PC-9 (cell line): ENCODE measurements around the gene ALOXE3. TPM values are rescaled to one million over a fixed set of nuclear protein-coding genes. Genes with fewer than 3 reads are reported as not detected.

Experiments used
- BruUV-seq: library from RNA; stranded (reverse); fragments of 400-500 nt; replicated peaks from 2 replicates; lab custom pipeline; 2021; lab: Mats Ljungman, UMichigan
- CTCF ChIA-PET: fragments of 300-600 bp; sonication (Branson Sonifier 250); formaldehyde crosslinking; loops from one replicate; lab custom pipeline; 2022; ENCODE audit warnings: antibody characterized with exemption; lab: Charles Lee
- POLR2A ChIA-PET: fragments of 300-600 bp; sonication (Branson Sonifier 250); formaldehyde crosslinking; loops from one replicate; lab custom pipeline; 2022; ENCODE audit warnings: antibody characterized with exemption; ENCODE audit not compliant: unreplicated experiment; lab: Charles Lee
- DNase-seq, 2 experiments: peaks; one replicate each; pipeline versions ENCODE4 v3.0.0 to v3.0.0-alpha.2; 2015 to 2022; ENCODE audit warnings: mixed read lengths in 1 of 2
- H2AFZ ChIP-seq: fragments of 200-600 bp; sonication (generic); 2 replicates; pipeline ENCODE4 v1.8.1; 2017; ENCODE audit warnings: antibody characterized with exemption
- H3F3A ChIP-seq: fragments of 200-600 bp; sonication (generic); 2 replicates; pipeline ENCODE4 v1.8.1; 2017; ENCODE audit warnings: antibody characterized with exemption, mild to moderate bottlenecking, low read depth; ENCODE audit not compliant: insufficient read depth
- H3K27ac ChIP-seq: fragments of 200-600 bp; sonication (generic); 2 replicates; pipeline ENCODE4 v1.6.1; 2016; ENCODE audit warnings: mixed run types
- H3K27me3 ChIP-seq: fragments of 200-600 bp; sonication (generic); 2 replicates; pipeline ENCODE4 v1.6.1; 2016; ENCODE audit warnings: low read depth, mixed run types; ENCODE audit not compliant: insufficient read depth
- H3K36me3 ChIP-seq: fragments of 200-600 bp; sonication (generic); 2 replicates; pipeline ENCODE4 v1.6.1; 2016; ENCODE audit warnings: low read depth, mixed run types
- H3K4me1 ChIP-seq: fragments of 200-600 bp; sonication (generic); replicated peaks from 2 replicates; pipeline ENCODE4 v1.6.1; 2016; ENCODE audit warnings: mixed run types; ENCODE audit not compliant: insufficient read depth
- H3K4me2 ChIP-seq: fragments of 200-600 bp; sonication (generic); 2 replicates; pipeline ENCODE4 v1.6.1; 2017; ENCODE audit warnings: mixed run types
- H3K4me3 ChIP-seq: fragments of 200-600 bp; sonication (generic); 2 replicates; pipeline ENCODE4 v1.6.1; 2016; ENCODE audit warnings: mixed run types
- H3K79me2 ChIP-seq: fragments of 200-600 bp; sonication (generic); 2 replicates; pipeline ENCODE4 v1.6.1; 2017; ENCODE audit warnings: low read depth, mixed run types
- H3K9me2 ChIP-seq: fragments of 200-600 bp; sonication (generic); 2 replicates; pipeline ENCODE4 v1.8.1; 2017; ENCODE audit warnings: mild to moderate bottlenecking; ENCODE audit not compliant: insufficient read depth
- H3K9me3 ChIP-seq: fragments of 200-600 bp; sonication (generic); 2 replicates; pipeline ENCODE4 v1.8.1; 2016; ENCODE audit warnings: low read depth; ENCODE audit not compliant: insufficient read depth
- H4K20me1 ChIP-seq: fragments of 200-600 bp; sonication (generic); 2 replicates; pipeline ENCODE4 v1.8.1; 2017; ENCODE audit not compliant: insufficient read depth
- EZH2 ChIP-seq: fragments of 200-600 bp; sonication (generic); IDR thresholded peaks from 2 replicates; pipeline ENCODE4 v1.8.0; 2017; ENCODE audit warnings: antibody characterized with exemption, low read depth
- intact Hi-C: fragments of 100-400 bp; cut with micrococcal nuclease; formaldehyde crosslinking; loops from one replicate; pipeline ENCODE4 v1.10.0; 2022; ENCODE audit not compliant: unreplicated experiment
- total RNA-seq: library from RNA; stranded (reverse); gene quantifications from 2 replicates; pipeline ENCODE4 v1.2.3, GENCODE V29; 2021
- TF ChIP-seq, protein P1 (sequence below): fragments of 200-600 bp; sonication (generic); conservative IDR thresholded peaks from 2 replicates; pipeline ENCODE4 v1.6.1; 2017; ENCODE audit warnings: mixed run types, antibody characterized with exemption, mild to moderate bottlenecking, moderate library complexity

The ALOXE3 gene
- total RNA-seq, 1 experiment from 2014 or later, result 1.4 TPM

- H2AFZ ChIP-seq, result no peak overlapping the region
- H3K9me3 ChIP-seq, result no peaks in the 10 kb centered on the region
- no peaks in the 10 kb centered on the region for H3K79me2 ChIP-seq
- H3K4me1 ChIP-seq, result no peaks in the 10 kb centered on the region
- intact Hi-C loops, result loop anchor here (10.0 kb wide), 1 partner anchor 1456 kb away; no protein-coding TSS in a partner anchor
- ChIA-PET POLR2A (interaction anchor here (0.6 kb wide), 1 partner anchor 196 kb away, joined by 10 read pairs; no protein-coding TSS in a partner anchor), CTCF (interaction anchor here (1.0 kb wide), 1 partner anchor 9 kb away, joined by 4 read pairs; no protein-coding TSS in a partner anchor)
- no peaks in the 10 kb centered on the region for H3K36me3 ChIP-seq
- H3K27ac ChIP-seq, result no peak overlapping the region
- no TSS peak for BruUV-seq
- H3K9me2 ChIP-seq, result no peaks in the 10 kb centered on the region
- H3K4me2 ChIP-seq, result no peak overlapping the region
- H3K27me3 ChIP-seq, result peaks cover 4% of the 10 kb centered on the region; the same call in 1 of the 2 replicates
- TF ChIP-seq, protein P1, sequence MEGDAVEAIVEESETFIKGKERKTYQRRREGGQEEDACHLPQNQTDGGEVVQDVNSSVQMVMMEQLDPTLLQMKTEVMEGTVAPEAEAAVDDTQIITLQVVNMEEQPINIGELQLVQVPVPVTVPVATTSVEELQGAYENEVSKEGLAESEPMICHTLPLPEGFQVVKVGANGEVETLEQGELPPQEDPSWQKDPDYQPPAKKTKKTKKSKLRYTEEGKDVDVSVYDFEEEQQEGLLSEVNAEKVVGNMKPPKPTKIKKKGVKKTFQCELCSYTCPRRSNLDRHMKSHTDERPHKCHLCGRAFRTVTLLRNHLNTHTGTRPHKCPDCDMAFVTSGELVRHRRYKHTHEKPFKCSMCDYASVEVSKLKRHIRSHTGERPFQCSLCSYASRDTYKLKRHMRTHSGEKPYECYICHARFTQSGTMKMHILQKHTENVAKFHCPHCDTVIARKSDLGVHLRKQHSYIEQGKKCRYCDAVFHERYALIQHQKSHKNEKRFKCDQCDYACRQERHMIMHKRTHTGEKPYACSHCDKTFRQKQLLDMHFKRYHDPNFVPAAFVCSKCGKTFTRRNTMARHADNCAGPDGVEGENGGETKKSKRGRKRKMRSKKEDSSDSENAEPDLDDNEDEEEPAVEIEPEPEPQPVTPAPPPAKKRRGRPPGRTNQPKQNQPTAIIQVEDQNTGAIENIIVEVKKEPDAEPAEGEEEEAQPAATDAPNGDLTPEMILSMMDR, result no peak
- TF ChIP-seq EZH2, result no peak
- no peaks in the 10 kb centered on the region for H3F3A ChIP-seq
- no peaks in the 10 kb centered on the region for H4K20me1 ChIP-seq
- DNase-seq, result no peak
- no peak overlapping the region for H3K4me3 ChIP-seq
These were observed 49.4 kb downstream of the ALOXE3 start for GRCh38 chr17:8068736-8069586.

DNA sequence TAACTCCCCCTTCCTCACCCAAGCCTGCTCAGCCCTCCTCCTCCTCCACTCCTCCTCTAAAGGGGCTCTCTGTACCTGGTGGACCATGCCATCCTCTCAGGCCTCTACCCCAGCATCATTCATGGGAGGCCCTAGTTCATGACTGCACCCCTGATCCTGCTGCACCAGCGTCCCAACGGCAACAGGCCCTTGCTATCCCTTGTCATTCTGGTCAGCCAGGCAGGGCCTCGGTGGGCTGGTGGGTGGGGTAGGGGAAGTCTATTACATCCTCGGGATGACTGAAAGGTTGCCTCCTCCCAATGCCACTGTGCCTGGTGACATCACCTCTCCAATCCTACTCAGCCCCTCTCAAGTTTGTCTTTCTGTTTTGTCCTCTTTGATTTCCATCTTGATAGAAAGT lies 50.5 kb downstream of the ALOXE3 start:
- H3K27ac ChIP-seq, result no peak overlapping the region
- H3K79me2 ChIP-seq, result no peaks in the 10 kb centered on the region
- CTCF ChIA-PET, result no interaction called here
- no peaks in the 10 kb centered on the region for H4K20me1 ChIP-seq
- no peak overlapping the region for H3K4me3 ChIP-seq
- no peaks in the 10 kb centered on the region for H3F3A ChIP-seq
- TF ChIP-seq, protein P1, result no peak
- TF ChIP-seq EZH2, result no peak
- H3K4me1 ChIP-seq, result no peaks in the 10 kb centered on the region
- no peaks in the 10 kb centered on the region for H3K9me3 ChIP-seq
- intact Hi-C loops, result loop anchor here (10.0 kb wide), 1 partner anchor 1457 kb away; no protein-coding TSS in a partner anchor
- no TSS peak for BruUV-seq
- H3K4me2 ChIP-seq, result no peak overlapping the region
- no peak for DNase-seq
- H2AFZ ChIP-seq, result no peak overlapping the region
- H3K36me3 ChIP-seq, result no peaks in the 10 kb centered on the region
- H3K9me2 ChIP-seq, result no peaks in the 10 kb centered on the region
- POLR2A ChIA-PET, result no interaction called here
- 0 out of 2 replicates have a peak, but pooled peaks cover 7% of the 10 kb centered on the region for H3K27me3 ChIP-seq

GRCh38 chr17:8066841-8067775 lies 51.2 kb downstream of the ALOXE3 start:
- Histone ChIP-seq H3K9me2 (no peaks in the 10 kb centered on the region), H2AFZ (no peak overlapping the region), H3K27me3 (0 out of 2 replicates have a peak, but pooled peaks cover 10% of the 10 kb centered on the region), H3K79me2 (no peaks in the 10 kb centered on the region), H3K36me3 (no peaks in the 10 kb centered on the region), H3K4me1 (no peaks in the 10 kb centered on the region), H3F3A (no peaks in the 10 kb centered on the region), H3K27ac (no peak overlapping the region), H3K9me3 (no peaks in the 10 kb centered on the region), H4K20me1 (no peaks in the 10 kb centered on the region), H3K4me3 (no peak overlapping the region), H3K4me2 (peak overlapping the region; percentile 13; the same call in 1 of the 2 replicates)
- ChIA-PET CTCF (no interaction called here), POLR2A (no interaction called here)
- no peak for TF ChIP-seq EZH2
- TF ChIP-seq, protein P1, result no peak
- intact Hi-C loops, result loop anchor here (10.0 kb wide), 1 partner anchor 1458 kb away; no protein-coding TSS in a partner anchor
- no TSS peak for BruUV-seq
- peak; percentile 35 to 47 for DNase-seq
